SK-N-SH (cell line): Measurements from ENCODE around the gene MEI1.

Experiments used
- EP300 ChIP-seq, 2 experiments: IDR thresholded peaks; 2 replicates each; pipeline versions ENCODE4 v1.4.0 to v1.6.1; 2012; ENCODE audit warnings: borderline replicate concordance in 1 of 2, low read depth in 1 of 2, low read length in 1 of 2
- FOXM1 ChIP-seq: IDR thresholded peaks from 2 replicates; pipeline ENCODE4 v1.4.0; 2012; ENCODE audit warnings: low read depth, mild to moderate bottlenecking
- MXI1 ChIP-seq: IDR thresholded peaks from 2 replicates; pipeline ENCODE4 v1.6.1; 2012; ENCODE audit warnings: mild to moderate bottlenecking, low read depth, low read length, improper control_type of control experiment

- no peak for TF ChIP-seq EP300 (IDR thresholded peaks at IDR 0.05; ENCODE audit: borderline replicate concordance in 1 of 2, low read depth in 1 of 2, low read length in 1 of 2)
- no peak for TF ChIP-seq FOXM1
- TF ChIP-seq MXI1 = no peak
Observed at GRCh38 chr22:41668971-41669911, 30.1 kb upstream of the MEI1 start.
